Measurements from ENCODE around the gene KLF3. TPM values are rescaled to one million over a fixed set of nuclear protein-coding genes. Genes with fewer than 3 reads are reported as not detected.

Gene KLF3
- total and polyA plus RNA-seq, 2 of the 8 experiments (the other 6 are each of a cell fraction or from before 2014, with no cell fraction given), result 8.0 to 14.9 TPM

DNA sequence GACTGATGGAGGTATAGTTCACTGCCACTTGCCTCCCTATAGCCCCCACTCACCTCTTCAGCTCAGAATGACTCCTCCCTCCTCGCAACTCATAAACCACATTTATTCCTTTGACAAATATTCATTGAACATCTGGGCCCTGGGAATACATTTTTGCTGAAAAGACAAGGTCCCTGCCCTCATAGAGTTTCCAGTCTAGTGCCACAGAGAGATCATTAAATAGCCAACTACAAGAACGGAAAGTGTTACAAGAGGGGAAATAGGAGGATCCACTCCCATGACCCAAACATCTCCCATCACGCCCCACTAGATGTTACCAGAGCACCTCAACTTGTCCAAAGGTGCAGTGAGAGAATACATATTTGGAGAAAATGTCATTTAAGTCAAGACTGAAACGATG is 3.2 kb upstream of the KLF3 start:
- H4K91ac ChIP-seq (replicated peaks; ENCODE audit: insufficient read length, low read length), result no peak overlapping the region
- H3K23ac ChIP-seq (ENCODE audit: insufficient read length), result no peak overlapping the region
- no peak overlapping the region for H3K4ac ChIP-seq (replicated peaks; ENCODE audit: insufficient read length, low read depth, low read length)
- 89 to 100% methylated on average over 1 to 4 of the region's 4 CpGs for WGBS, 2 experiments (ENCODE audit: extremely low coverage in 1 of 2, insufficient coverage in 1 of 2, insufficient read length in 1 of 2, insufficient replicate concordance in 2 of 2, low coverage in 1 of 2, low lambda C conversion rate in 2 of 2, missing lambda C conversion rate in 1 of 2)
- H3K18ac ChIP-seq (ENCODE audit: extremely low read depth, low read length), result no peak overlapping the region
- peaks cover 0 to 9% of the 10 kb centered on the region in 2 experiments; a peak in 2 of 4 replicates for H3K79me2 ChIP-seq (ENCODE audit: control insufficient read depth in 1 of 2, insufficient read depth in 2 of 2, low read length in 2 of 2)
- no peak for TF ChIP-seq POLR2AphosphoS5 (IDR thresholded peaks at IDR 0.05; ENCODE audit: low read depth, low read length)
- H2BK15ac ChIP-seq (ENCODE audit: low read length), result no peak overlapping the region
- no peak overlapping the region for H2AFZ ChIP-seq (ENCODE audit: low read length)
- H3K56ac ChIP-seq (replicated peaks; ENCODE audit: insufficient read length, low read depth, low read length), result no peak overlapping the region
- H3K79me1 ChIP-seq (ENCODE audit: low read depth, low read length), result no peaks in the 10 kb centered on the region
- no peak overlapping the region for H2BK5ac ChIP-seq (ENCODE audit: low read depth, low read length)
- H3K27ac ChIP-seq (ENCODE audit: low read depth, low read length), result no peak overlapping the region
- DNase-seq (ENCODE audit: low read depth in 1 of 2, low spot score in 2 of 2), result no peak
- H3K14ac ChIP-seq (ENCODE audit: insufficient read length), result no peak overlapping the region
- ChIA-PET POLR2A (ENCODE audit: partially characterized antibody) (interaction anchor here (1.7 kb wide), 1 partner anchor 13 kb away, joined by 4 read pairs; no protein-coding TSS in a partner anchor), CTCF (ENCODE audit: partially characterized antibody) (no interaction called here)
- no peak overlapping the region for H4K8ac ChIP-seq (ENCODE audit: extremely low read depth, insufficient read depth, low read length)
- no peak overlapping the region for H2BK120ac ChIP-seq (replicated peaks; ENCODE audit: low read depth, low read length)
- no peak overlapping the region for H2AK5ac ChIP-seq (ENCODE audit: low read depth, low read length)
- peaks cover 2% of the 10 kb centered on the region; the same call in 1 of the 2 replicates for H3K23me2 ChIP-seq (ENCODE audit: low read depth, low read length)
- H4K20me1 ChIP-seq (replicated peaks in 1 of 2; ENCODE audit: control insufficient read depth in 1 of 2, insufficient read depth in 2 of 2, low read length in 2 of 2), result peaks cover 0 to 1% of the 10 kb centered on the region in 2 experiments
- H3K4me2 ChIP-seq (ENCODE audit: insufficient read depth in 1 of 2, low read depth in 2 of 2, low read length in 2 of 2), result no peak overlapping the region
- no peak overlapping the region for H3K4me3 ChIP-seq (ENCODE audit: extremely low read depth in 1 of 4, insufficient read depth in 2 of 4, low read depth in 3 of 4, low read length in 4 of 4)
- H3K27me3 ChIP-seq (replicated peaks in 1 of 4; ENCODE audit: control insufficient read depth in 3 of 4, extremely low read depth in 1 of 4, insufficient read depth in 3 of 4, low read length in 3 of 4), result peaks cover 0 to 15% (median 13%) of the 10 kb centered on the region in 4 experiments; a peak in 6 of 7 replicates
- no peak overlapping the region for H2BK12ac ChIP-seq (ENCODE audit: low read depth, low read length)
- no peaks in the 10 kb centered on the region for H3K9me3 ChIP-seq (ENCODE audit: insufficient read depth in 2 of 2, low read depth in 1 of 2, low read length in 1 of 2)
- no peak overlapping the region for H3K9ac ChIP-seq (replicated peaks in 1 of 4; ENCODE audit: extremely low read depth in 1 of 4, low read depth in 3 of 4, low read length in 3 of 4)
- peaks cover 0 to 7% (median 3%) of the 10 kb centered on the region in 4 experiments; a peak in 4 of 7 replicates for H3K4me1 ChIP-seq (replicated peaks in 1 of 4; ENCODE audit: control insufficient read depth in 3 of 4, insufficient read depth in 4 of 4, low read length in 3 of 4)
- no peaks in the 10 kb centered on the region for H3K36me3 ChIP-seq (ENCODE audit: control insufficient read depth in 2 of 4, insufficient read depth in 4 of 4, low read length in 3 of 4)
- no peak for FAIRE-seq
- H4K5ac ChIP-seq (ENCODE audit: insufficient read length, low read depth, low read length), result no peak overlapping the region
- H2BK20ac ChIP-seq (ENCODE audit: low read length), result no peak overlapping the region
